B cell (primary cell): ENCODE measurements around the gene SSBP2.

Experiments
- CTCF ChIP-seq: fragments of 200-600 bp; IDR thresholded peaks from one replicate; pipeline ENCODE4 v1.8.0; 2022; ENCODE audit warnings: antibody characterized with exemption, mild to moderate bottlenecking
- EZH2 ChIP-seq: IDR thresholded peaks from 2 replicates; pipeline ENCODE4 v1.6.1; 2012; ENCODE audit warnings: borderline replicate concordance, low read depth, mild to moderate bottlenecking, moderate library complexity, low read length; ENCODE audit not compliant: insufficient read depth, poor library complexity, severe bottlenecking

DNA sequence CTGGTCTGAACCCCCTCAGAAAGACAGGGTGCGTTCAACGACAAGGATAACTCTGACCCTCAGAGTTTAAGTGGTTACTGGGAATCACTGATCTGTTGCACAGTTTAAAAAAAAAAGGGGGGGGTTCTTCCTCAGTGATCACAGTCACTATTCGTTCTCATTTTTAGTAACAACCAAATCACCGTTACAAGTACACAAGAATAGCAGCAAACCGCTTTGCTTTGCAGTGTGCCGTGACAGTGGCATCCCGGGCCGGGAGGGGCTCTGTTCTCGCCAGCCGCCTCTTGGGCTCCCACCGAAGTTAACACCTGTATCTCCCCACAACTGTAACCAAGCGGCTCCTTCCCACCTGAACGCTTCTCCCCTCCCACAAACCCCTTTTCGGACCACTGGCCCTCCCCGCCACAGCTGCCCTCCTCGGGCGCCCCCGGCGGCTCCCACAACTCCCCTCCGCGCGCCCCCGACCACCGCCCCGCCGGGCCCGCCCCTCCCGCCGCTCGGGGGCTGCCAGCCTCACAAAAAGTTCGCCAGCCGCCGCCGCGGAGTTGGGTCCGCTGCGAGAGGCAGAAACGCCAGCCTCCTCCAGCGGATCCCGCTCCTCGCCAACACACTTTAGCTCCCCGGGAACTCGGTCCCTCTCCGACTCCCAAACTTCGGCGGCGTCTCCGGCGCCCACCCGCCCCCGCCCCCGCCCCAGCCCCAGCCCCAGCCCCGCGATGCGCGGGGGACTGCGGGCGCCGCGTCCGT is 1.2 kb downstream of the SSBP2 start:
- TF ChIP-seq CTCF (no peak), EZH2 (no peak)
